GM08714 (cell line): ENCODE data around the gene PGBD5.

Source experiments
- H3K4me3 ChIP-seq: fragments of 200-500 bp; sonication (Bioruptor generic); 2 replicates; pipeline ENCODE4 v1.5.1; 2014; ENCODE audit warnings: mild to moderate bottlenecking, low read length, inconsistent platforms
- ZNF274 ChIP-seq: IDR thresholded peaks from 2 replicates; pipeline ENCODE4 v1.6.1; 2012; ENCODE audit warnings: mild to moderate bottlenecking, low read depth, low read length

Gene PGBD5

DNA sequence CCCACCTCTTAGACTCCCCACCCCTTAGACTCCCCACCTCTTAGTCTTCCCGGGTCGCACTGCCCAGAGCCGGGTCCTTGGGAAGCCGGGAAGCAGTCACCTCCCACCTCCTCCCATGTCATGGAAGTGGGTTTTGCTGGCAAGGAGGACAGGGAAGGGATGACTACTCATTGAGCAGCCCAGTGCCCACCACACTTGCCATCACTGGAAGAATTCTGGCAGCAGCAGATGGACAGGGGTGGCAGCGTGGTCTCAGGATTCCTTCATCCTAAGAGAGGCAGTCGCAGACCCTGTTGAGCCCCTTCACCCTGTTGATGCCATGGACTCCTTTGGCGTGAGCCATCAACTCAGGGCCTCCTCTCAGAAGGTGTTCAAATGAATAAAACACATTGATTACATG is 140.8 kb downstream of the PGBD5 start:
- no peak overlapping the region for H3K4me3 ChIP-seq
- TF ChIP-seq ZNF274: no peak

GRCh38 chr1:230284891-230285290 is 141.2 kb downstream of the PGBD5 start:
- no peak overlapping the region for H3K4me3 ChIP-seq
- TF ChIP-seq ZNF274: no peak

DNA sequence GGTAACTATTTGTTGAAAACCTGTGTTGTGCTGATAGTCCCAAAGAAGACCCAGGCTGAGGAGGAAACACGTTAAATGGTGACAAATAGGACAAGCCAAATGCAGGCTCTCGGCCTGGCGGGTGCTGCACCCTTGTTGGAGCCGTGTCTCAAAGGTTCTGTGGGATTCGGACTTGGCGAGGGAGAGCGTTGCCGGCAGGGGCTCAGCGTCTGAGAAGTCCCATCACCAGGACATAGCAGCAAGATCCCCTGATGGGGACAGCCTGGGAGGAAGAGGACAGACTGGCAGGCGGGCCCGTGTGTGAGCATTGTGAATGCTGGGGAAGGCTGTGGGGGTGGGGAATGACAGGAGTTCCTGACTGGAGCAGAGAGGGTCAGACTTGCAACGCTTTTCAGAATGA is 142.5 kb downstream of the PGBD5 start:
- no peak overlapping the region for H3K4me3 ChIP-seq
- no peak for TF ChIP-seq ZNF274

DNA sequence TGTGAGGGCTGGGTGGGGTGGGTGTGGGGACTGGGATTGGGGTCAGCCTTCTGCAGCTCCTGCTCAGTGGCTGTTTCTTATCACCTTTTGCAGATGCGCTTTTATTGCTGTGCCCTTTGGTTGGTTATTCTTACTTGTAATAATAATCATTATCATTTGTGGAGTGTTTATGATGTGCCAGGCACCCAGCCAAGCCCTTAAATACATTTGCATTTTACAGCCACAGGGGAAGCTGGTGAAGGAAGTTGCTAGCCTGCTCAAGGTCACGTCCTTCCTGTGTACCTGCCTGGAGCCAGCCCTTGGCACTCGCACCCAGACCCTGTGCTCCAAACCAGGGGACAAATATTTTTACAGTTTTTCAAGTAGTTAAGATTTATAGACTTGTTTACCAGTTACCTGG is 144.0 kb downstream of the PGBD5 start:
- TF ChIP-seq ZNF274: no peak

DNA sequence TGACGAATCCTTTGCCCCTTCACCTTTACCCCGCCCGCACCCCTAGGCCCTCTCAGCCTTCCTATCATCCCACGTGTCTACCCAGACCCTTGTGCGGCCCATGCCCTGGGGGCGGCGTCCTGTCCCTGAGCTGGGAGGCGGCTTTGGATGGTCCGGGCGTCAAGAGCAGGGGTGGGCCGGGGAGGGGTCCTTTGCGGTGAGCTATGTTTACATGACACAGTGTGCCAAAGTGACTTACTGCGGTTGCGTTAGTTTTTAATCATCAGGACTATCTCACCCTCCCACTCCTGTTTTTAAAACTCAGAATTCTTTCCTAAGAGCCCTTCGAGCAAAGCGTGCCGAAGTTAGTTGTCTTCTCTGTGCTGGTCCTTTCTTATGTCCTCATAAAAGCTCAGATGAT is 144.6 kb downstream of the PGBD5 start:
- no peak overlapping the region for H3K4me3 ChIP-seq
- TF ChIP-seq ZNF274: no peak

More for the DNA sequence above, 144.0 kb downstream of the PGBD5 start:
- H3K4me3 ChIP-seq: no peak overlapping the region

GRCh38 chr1:230280906-230281413 is 145.2 kb downstream of the PGBD5 start:
- no peak for TF ChIP-seq ZNF274
- no peak overlapping the region for H3K4me3 ChIP-seq

GRCh38 chr1:230280054-230280795 is 145.9 kb downstream of the PGBD5 start:
- no peak for TF ChIP-seq ZNF274
- no peak overlapping the region for H3K4me3 ChIP-seq

- no peak for TF ChIP-seq ZNF274
- no peak overlapping the region for H3K4me3 ChIP-seq
Measured at GRCh38 chr1:230279583-230279945, 146.6 kb downstream of the PGBD5 start.

- no peak for TF ChIP-seq ZNF274
- no peak overlapping the region for H3K4me3 ChIP-seq
Measured at GRCh38 chr1:230278871-230279582, 147.1 kb downstream of the PGBD5 start.

- no peak overlapping the region for H3K4me3 ChIP-seq
- no peak for TF ChIP-seq ZNF274
Measured at GRCh38 chr1:230278376-230278775, 147.8 kb downstream of the PGBD5 start.

GRCh38 chr1:230277201-230278025 is 148.7 kb downstream of the PGBD5 start:
- no peak overlapping the region for H3K4me3 ChIP-seq
- no peak for TF ChIP-seq ZNF274

DNA sequence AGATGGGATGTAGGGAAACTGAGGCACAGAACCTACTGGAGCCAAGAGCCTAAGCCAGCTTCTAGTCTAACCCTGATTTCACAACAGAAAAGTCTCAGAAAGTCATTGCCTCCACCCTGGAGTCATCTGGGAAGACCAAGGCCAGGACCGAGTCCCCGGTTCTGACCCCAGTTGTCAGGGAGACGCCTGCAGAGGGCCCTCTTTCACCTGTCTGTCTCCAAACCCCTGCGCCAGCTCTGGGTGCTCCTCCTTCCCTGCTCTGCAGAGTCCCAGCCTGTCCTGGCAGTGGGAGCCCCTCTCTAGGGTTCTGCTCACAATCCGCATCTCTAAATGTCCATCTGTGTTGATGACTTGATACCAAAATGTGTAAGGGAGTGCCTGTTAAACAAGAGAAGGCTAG is 149.7 kb downstream of the PGBD5 start:
- no peak overlapping the region for H3K4me3 ChIP-seq
- no peak for TF ChIP-seq ZNF274

- no peak for TF ChIP-seq ZNF274
- no peak overlapping the region for H3K4me3 ChIP-seq
Measured at GRCh38 chr1:230274254-230274653, 151.9 kb downstream of the PGBD5 start.

GRCh38 chr1:230273141-230273710 is 152.9 kb downstream of the PGBD5 start:
- no peak for TF ChIP-seq ZNF274

More at GRCh38 chr1:230273141-230273710, 152.9 kb downstream of the PGBD5 start:
- H3K4me3 ChIP-seq: no peak overlapping the region
